Esophagus (tissue), 2 donors: ENCODE measurements around the gene WIPF3. TPM values are rescaled to one million over a fixed set of nuclear protein-coding genes. Genes with fewer than 3 reads are reported as not detected.

Source experiments
- H3K27ac ChIP-seq, 2 donors: one replicate each; pipeline ENCODE4 v1.5.1; 2013; ENCODE audit warnings: low read depth in 2 of 2, mild to moderate bottlenecking in 2 of 2, inconsistent platforms in 1 of 2, low read length in 1 of 2, moderate library complexity in 1 of 2
- H3K27me3 ChIP-seq, 2 donors: one replicate each; pipeline ENCODE4 v1.6.1; 2013; ENCODE audit warnings: low read length in 2 of 2, control low read depth in 1 of 2, mild to moderate bottlenecking in 1 of 2; ENCODE audit not compliant: insufficient read depth in 2 of 2, control insufficient read depth in 1 of 2
- H3K36me3 ChIP-seq, 2 donors: one replicate each; pipeline ENCODE4 v1.6.1; 2013; ENCODE audit warnings: low read length in 1 of 2; ENCODE audit not compliant: control insufficient read depth in 2 of 2, insufficient read depth in 2 of 2
- H3K4me1 ChIP-seq, 2 donors: one replicate each; pipeline ENCODE4 v1.6.1; 2013; ENCODE audit warnings: low read length in 1 of 2; ENCODE audit not compliant: control insufficient read depth in 2 of 2, insufficient read depth in 2 of 2
- H3K4me3 ChIP-seq, 2 donors: one replicate each; pipeline ENCODE4 v1.5.1; 2013; ENCODE audit warnings: low read length in 2 of 2, mild to moderate bottlenecking in 2 of 2, low read depth in 1 of 2, moderate library complexity in 1 of 2
- H3K9me3 ChIP-seq, 2 donors: one replicate each; pipeline ENCODE4 v1.6.1; 2013; ENCODE audit warnings: mild to moderate bottlenecking in 2 of 2, low read depth in 1 of 2, low read length in 1 of 2, moderate library complexity in 1 of 2; ENCODE audit not compliant: control insufficient read depth in 2 of 2, insufficient read depth in 1 of 2
- WGBS, 2 donors: extraction: QIAGEN DNeasy Blood & Tissue Kit; methylation state at CpG; one replicate each; pipeline ENCODE4 v1.1.7; 2013; 5-methylcytosine and 5-hydroxymethylcytosine counted together
- polyA plus RNA-seq, 2 donors: library from polyadenylated mRNA; stranded (reverse); fragments of 200-250 nt; gene quantifications; one replicate each; pipeline ENCODE4 v1.2.3, GENCODE V29; 2013
- donor health status: healthy with polysubstance abuse.
- donor health status: Bipolar disorder and iron deficiency.

The WIPF3 gene
- polyA plus RNA-seq, 2 donors: 0.56 to 1.2 TPM

DNA sequence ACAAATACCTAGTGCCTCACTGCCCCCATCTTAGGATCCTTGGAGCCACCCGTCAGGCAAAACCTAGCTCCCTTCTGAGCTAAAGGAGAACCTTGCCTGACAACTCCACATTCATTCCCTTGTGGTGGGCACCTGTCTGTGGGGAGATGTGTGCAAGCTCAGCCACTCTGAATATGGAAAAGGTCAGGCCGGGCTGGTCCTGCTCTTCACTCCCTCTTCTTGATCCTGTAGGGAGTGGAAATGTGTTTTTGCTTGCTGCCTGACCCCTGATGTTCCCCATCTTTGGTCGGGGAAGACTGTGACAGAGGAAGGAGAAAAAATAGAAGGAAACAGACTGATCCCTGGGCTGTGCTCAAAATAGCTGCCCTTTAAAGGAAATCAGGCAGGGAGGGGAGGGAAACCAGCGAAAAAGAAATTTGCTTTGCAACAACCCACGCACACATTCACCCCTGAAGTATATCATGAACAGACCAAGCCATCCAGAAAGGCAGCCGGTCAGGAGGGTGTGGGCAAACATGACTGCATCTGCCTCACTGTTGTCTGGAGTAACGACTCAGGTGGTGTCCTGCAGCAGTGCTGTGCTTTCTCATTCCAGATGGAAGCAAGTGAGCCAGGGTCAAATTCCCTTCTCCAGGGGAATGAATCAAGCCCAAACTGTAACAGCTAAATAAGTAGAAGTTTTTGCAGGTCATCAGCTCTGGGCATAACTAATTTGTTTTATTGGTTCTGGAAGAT, 109.3 kb downstream of the WIPF3 start:
- Histone ChIP-seq H3K27ac (peak overlapping the region in 1 of 2 donors; percentile 22), H3K27me3 (no peaks in the 10 kb centered on the region), H3K4me3 (no peak overlapping the region), H3K4me1 (no peaks in the 10 kb centered on the region), H3K36me3 (peaks cover 0 to 3% of the 10 kb centered on the region in 2 donors), H3K9me3 (no peaks in the 10 kb centered on the region)
- 56 to 58% methylated on average over 7 of the region's 7 CpGs for WGBS, 2 donors

DNA sequence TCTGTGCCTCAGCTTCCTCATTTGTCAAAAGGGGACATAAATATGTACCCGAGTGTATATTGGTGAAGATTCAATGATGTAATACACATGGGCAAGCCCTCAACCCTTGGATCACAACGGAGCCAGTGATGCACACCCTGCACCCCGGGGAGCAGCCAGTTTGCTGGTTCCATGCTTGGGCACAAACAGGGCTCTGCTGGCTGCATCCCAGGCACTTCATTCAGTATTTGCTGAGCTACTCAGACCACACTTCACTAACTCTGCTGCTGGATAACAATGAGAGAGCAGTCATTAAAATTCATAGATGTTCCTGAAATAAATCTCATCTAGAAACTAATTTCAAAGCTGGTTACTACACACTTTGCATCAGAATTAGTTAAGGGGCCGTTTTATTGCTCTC, 111.3 kb downstream of the WIPF3 start:
- Histone ChIP-seq H3K9me3 (no peaks in the 10 kb centered on the region), H3K36me3 (peaks cover 0 to 3% of the 10 kb centered on the region in 2 donors), H3K27me3 (no peaks in the 10 kb centered on the region), H3K4me1 (no peaks in the 10 kb centered on the region), H3K27ac (no peak overlapping the region), H3K4me3 (no peak overlapping the region)
- WGBS, 2 donors: 74 to 81% methylated on average over 4 of the region's 4 CpGs

DNA sequence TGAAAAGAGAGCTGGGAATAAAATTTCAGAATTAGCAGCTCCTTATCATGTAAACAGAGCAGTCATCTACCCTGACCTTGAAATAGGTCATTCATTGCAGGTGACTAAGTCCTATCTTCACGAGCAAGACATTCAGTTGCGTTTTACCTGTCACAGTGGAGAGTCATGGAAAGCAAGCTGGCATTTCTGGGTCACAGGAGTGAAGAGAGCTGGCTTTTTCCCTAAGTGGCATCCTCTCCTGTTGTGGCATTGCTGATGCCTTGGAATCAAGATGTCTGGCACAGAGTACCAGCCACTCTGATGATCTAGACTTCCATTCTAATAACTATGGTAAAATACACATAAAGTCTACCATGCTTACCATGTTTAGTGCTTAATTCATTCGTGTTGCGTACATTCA, 112.5 kb downstream of the WIPF3 start:
- H3K4me3 ChIP-seq: no peak overlapping the region
- H3K27me3 ChIP-seq: no peaks in the 10 kb centered on the region
- 84 to 86% methylated on average over 4 of the region's 4 CpGs for WGBS, 2 donors
- no peaks in the 10 kb centered on the region for H3K9me3 ChIP-seq
- peaks cover 0 to 6% of the 10 kb centered on the region in 2 donors for H3K36me3 ChIP-seq
- no peaks in the 10 kb centered on the region for H3K4me1 ChIP-seq
- no peak overlapping the region for H3K27ac ChIP-seq

DNA sequence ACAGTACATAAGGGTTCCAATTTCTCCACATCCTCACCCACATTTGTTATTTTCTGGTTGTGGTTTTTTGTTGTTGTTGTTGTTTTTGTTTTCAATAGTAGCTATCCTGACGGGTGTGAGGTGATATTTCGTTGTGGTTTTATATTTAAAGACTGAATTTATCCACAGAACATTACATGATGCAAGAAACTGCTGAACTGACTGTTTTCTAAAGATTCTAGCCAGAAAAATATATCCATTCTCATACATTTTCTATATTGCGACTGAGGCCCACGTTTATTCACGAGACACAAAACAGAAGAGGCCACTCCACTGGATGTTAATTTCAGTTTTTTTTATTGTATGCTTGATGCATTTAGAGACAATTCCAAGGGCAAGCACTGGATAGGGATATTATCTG, 113.5 kb downstream of the WIPF3 start:
- Histone ChIP-seq H3K27ac (no peak overlapping the region), H3K4me3 (no peak overlapping the region), H3K4me1 (no peaks in the 10 kb centered on the region), H3K36me3 (peaks cover 0 to 8% of the 10 kb centered on the region in 2 donors), H3K9me3 (no peaks in the 10 kb centered on the region), H3K27me3 (no peaks in the 10 kb centered on the region)
- WGBS, 2 donors: 83 to 87% methylated on average over 5 of the region's 5 CpGs

DNA sequence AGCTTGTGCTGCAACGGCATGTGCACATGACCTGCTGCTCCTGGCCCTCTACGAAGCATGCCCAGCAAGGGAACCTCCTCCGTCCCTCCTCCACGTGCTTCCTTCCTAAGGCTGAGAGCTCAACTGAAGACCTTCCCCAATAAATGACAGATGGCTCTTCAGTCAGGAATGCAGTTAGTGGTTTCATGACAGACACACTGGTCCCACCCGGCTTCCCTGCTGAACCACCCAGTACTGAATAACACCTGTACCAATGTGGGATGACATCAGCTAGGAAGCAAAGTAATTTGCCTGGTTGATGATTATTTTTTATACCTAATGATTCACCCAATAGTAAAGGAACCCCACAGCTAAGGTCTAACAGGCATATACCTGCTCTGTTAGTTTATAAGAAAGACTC, 114.2 kb downstream of the WIPF3 start:
- H3K27me3 ChIP-seq: no peaks in the 10 kb centered on the region
- WGBS, 2 donors: 67 to 83% methylated on average over 5 of the region's 5 CpGs
- peaks cover 0 to 8% of the 10 kb centered on the region in 2 donors for H3K36me3 ChIP-seq
- no peaks in the 10 kb centered on the region for H3K9me3 ChIP-seq
- H3K4me1 ChIP-seq: no peaks in the 10 kb centered on the region
- no peak overlapping the region for H3K27ac ChIP-seq
- H3K4me3 ChIP-seq: no peak overlapping the region

DNA sequence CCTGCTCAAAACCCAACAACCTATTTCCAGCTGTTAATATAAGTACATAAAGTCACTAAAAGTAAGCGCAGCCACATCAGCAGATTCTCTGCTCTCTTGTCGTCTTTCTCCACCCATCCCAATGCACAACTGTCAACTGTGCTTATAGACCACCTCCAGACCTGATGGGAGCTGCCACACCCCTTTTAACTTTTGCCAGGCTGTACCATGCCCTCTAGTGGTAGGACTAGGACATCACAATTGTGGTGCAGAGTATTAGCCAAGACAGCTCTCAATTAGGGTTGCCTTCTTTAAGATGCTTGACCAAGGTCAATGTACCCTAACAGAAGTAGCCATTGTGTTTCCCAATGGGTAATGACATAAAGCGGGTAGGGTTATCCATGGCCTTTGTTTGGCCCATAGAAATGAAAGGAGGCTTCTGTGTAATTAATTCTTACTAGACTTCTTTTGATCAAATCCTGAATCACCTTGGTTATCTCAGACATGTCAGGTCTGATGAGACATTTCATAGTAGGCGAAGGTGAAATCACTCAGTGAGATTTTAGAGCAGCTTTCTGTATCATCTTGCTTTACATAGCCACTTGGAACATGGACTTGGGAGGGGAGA, 115.2 kb downstream of the WIPF3 start:
- WGBS, 2 donors: 51 to 59% methylated on average over 4 of the region's 4 CpGs
- H3K9me3 ChIP-seq: no peaks in the 10 kb centered on the region
- peaks cover 0 to 8% of the 10 kb centered on the region in 2 donors for H3K36me3 ChIP-seq
- H3K4me1 ChIP-seq: no peaks in the 10 kb centered on the region
- no peak overlapping the region for H3K27ac ChIP-seq
- H3K4me3 ChIP-seq: no peak overlapping the region
- no peaks in the 10 kb centered on the region for H3K27me3 ChIP-seq

DNA sequence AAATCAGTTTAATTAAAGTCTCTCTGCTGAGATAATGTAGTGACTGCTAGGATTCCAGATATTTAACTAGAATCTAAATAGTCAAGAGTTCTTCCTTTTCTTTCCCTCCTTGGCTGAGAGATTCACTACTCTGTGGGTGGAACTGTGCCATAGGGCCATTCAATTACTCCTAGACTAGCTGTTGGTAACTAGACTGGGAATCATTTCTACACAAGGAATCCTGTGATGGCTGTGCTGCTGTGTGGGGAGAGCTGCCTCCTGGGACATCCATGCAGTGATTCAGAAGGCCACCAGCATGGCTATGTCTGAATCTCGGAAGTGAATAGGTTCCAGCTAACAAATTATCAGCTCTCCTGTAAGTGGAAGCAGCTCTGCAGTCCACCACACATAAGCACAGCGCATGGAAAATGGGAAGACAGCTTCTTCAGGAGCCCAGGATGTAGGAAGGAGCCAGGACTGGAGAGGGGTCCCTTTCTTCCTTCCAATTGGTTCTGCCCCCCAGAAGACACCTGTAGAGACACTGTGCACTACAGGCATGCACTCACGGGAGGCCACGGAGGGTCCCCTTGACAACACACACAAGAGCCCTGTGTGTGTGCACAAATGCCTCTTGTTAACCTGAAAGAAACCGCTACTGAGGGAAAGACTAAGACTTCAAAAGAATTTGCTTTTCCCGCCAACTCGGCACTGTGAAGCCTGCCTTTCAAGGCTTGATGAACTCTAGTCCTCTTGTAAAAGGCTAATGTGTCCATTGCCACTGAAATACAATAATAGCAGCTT, 116.8 kb downstream of the WIPF3 start:
- H3K36me3 ChIP-seq: peaks cover 0 to 8% of the 10 kb centered on the region in 2 donors
- H3K4me3 ChIP-seq: no peak overlapping the region
- H3K27me3 ChIP-seq: no peaks in the 10 kb centered on the region
- H3K9me3 ChIP-seq: no peaks in the 10 kb centered on the region
- H3K4me1 ChIP-seq: no peaks in the 10 kb centered on the region
- 61 to 82% methylated on average over 7 of the region's 7 CpGs for WGBS, 2 donors
- H3K27ac ChIP-seq: no peak overlapping the region

DNA sequence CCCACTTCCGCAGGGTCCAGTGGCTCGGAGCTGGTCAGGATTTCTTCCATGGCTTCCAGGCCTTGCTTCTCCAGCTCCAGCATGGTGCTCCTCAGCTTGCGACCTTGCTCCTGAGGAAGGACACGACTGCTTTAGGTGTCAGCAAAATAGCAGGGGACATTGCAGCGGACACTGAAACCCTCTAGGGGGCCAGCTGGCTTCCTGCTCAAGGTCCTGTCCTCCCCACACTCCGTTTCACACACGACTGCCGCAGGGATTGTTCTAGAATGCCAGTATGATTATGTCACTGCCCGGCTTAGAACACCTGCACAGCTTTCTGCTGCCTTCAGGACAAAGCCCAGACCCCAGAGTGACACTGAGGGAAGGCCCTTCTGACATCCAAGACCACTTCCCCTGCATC, 117.7 kb downstream of the WIPF3 start:
- Histone ChIP-seq H3K27me3 (no peaks in the 10 kb centered on the region), H3K36me3 (peaks cover 0 to 8% of the 10 kb centered on the region in 2 donors)
- WGBS, 2 donors: 77% methylated on average over 9 of the region's 9 CpGs

DNA sequence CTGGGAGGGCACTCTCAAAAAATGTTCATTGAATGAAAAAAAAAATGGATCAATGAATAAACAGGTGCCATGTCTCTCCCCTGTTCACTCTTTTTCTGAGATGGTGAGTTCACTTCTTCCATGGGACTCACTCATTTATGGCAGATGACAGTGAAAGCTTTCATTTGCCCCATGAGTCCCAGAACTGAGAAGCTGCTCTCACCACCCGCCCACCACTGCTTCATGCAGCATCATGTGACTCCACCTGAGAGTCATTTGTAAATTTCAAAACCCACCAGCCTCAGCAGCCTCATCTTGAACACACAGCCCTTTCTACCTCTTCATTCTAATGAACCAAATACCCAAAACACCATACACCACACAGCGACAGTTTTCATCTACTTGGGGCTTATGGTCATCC, 118.4 kb downstream of the WIPF3 start:
- H3K9me3 ChIP-seq: no peaks in the 10 kb centered on the region
- H3K4me1 ChIP-seq: no peaks in the 10 kb centered on the region
- no peaks in the 10 kb centered on the region for H3K27me3 ChIP-seq
- H3K36me3 ChIP-seq: peaks cover 0 to 8% of the 10 kb centered on the region in 2 donors
- WGBS, 2 donors: 88 to 95% methylated on average over 2 of the region's 2 CpGs
- H3K4me3 ChIP-seq: no peak overlapping the region
- H3K27ac ChIP-seq: no peak overlapping the region

More for the DNA sequence above, 117.7 kb downstream of the WIPF3 start:
- no peak overlapping the region for H3K27ac ChIP-seq
- H3K4me3 ChIP-seq: no peak overlapping the region
- H3K9me3 ChIP-seq: no peaks in the 10 kb centered on the region
- H3K4me1 ChIP-seq: no peaks in the 10 kb centered on the region
